GM23338 (cell line): ENCODE data around the gene FLNC. TPM values are rescaled to one million over a fixed set of nuclear protein-coding genes. Genes with fewer than 3 reads are reported as not detected.

Source experiments
- ATAC-seq: fragments of 200-7000 bp; cut with Tn5 transposase; 3 replicates; pipeline ENCODE4 v1.9.1; 2020
- DNase-seq: peaks from one replicate; pipeline ENCODE4 v3.0.0-alpha.2; 2015; ENCODE audit warnings: low spot score
- H2AFZ ChIP-seq: fragments of 200-600 bp; sonication (generic); 2 replicates; pipeline ENCODE4 v1.8.0; 2016; ENCODE audit warnings: antibody characterized with exemption, mild to moderate bottlenecking, moderate library complexity
- H3F3A ChIP-seq: fragments of 200-600 bp; sonication (generic); replicated peaks from 2 replicates; pipeline ENCODE4 v1.8.0; 2017; ENCODE audit warnings: antibody characterized with exemption, mixed run types, low read depth
- H3K27ac ChIP-seq: fragments of 200-600 bp; sonication (generic); 2 replicates; pipeline ENCODE4 v1.6.1; 2016; ENCODE audit warnings: low read depth
- H3K27me3 ChIP-seq: fragments of 200-600 bp; sonication (generic); 2 replicates; pipeline ENCODE4 v1.8.0; 2016; ENCODE audit warnings: mild to moderate bottlenecking, mixed run types, moderate library complexity; ENCODE audit not compliant: insufficient read depth
- H3K36me3 ChIP-seq: fragments of 200-600 bp; sonication (generic); 2 replicates; pipeline ENCODE4 v1.8.0; 2016; ENCODE audit warnings: mild to moderate bottlenecking; ENCODE audit not compliant: insufficient read depth
- H3K4me1 ChIP-seq: fragments of 200-600 bp; sonication (generic); 2 replicates; pipeline ENCODE4 v1.8.0; 2016; ENCODE audit warnings: mild to moderate bottlenecking, moderate library complexity; ENCODE audit not compliant: insufficient read depth
- H3K4me2 ChIP-seq: fragments of 200-600 bp; sonication (generic); 2 replicates; pipeline ENCODE4 v1.7.1; 2017; ENCODE audit warnings: mixed run types
- H3K4me3 ChIP-seq: fragments of 200-600 bp; sonication (generic); 2 replicates; pipeline ENCODE4 v1.6.1; 2016; ENCODE audit warnings: mixed run types
- H3K79me2 ChIP-seq: fragments of 200-600 bp; sonication (generic); replicated peaks from 2 replicates; pipeline ENCODE4 v1.8.0; 2017; ENCODE audit warnings: mild to moderate bottlenecking; ENCODE audit not compliant: insufficient read depth
- H3K9me2 ChIP-seq: fragments of 200-600 bp; sonication (generic); 2 replicates; pipeline ENCODE4 v1.8.0; 2017; ENCODE audit not compliant: insufficient read depth
- H4K20me1 ChIP-seq: fragments of 200-600 bp; sonication (generic); replicated peaks from 2 replicates; pipeline ENCODE4 v1.8.0; 2017; ENCODE audit warnings: mild to moderate bottlenecking; ENCODE audit not compliant: insufficient read depth
- H3K27ac Mint-ChIP-seq: 2 replicates; pipeline ENCODE4 v1.8.0; 2020; ENCODE audit warnings: inconsistent platforms, mild to moderate bottlenecking, moderate library complexity, mixed read lengths
- H3K27me3 Mint-ChIP-seq: 3 replicates; pipeline ENCODE4 v1.8.0; 2022; ENCODE audit warnings: low read depth, mild to moderate bottlenecking, moderate library complexity, mixed read lengths, inconsistent platforms; ENCODE audit not compliant: insufficient read depth, poor library complexity
- H3K36me3 Mint-ChIP-seq: 3 replicates; pipeline ENCODE4 v1.8.0; 2021; ENCODE audit warnings: low read depth, mild to moderate bottlenecking, inconsistent platforms, moderate library complexity, mixed read lengths
- H3K4me1 Mint-ChIP-seq: 3 replicates; pipeline ENCODE4 v1.8.0; 2020; ENCODE audit warnings: mild to moderate bottlenecking, inconsistent platforms, mixed read lengths
- H3K4me3 Mint-ChIP-seq: 3 replicates; pipeline ENCODE4 v1.8.0; 2021; ENCODE audit warnings: moderate library complexity, mild to moderate bottlenecking, inconsistent platforms, mixed read lengths
- H3K9me3 Mint-ChIP-seq: 3 replicates; pipeline ENCODE4 v1.8.0; 2020; ENCODE audit warnings: moderate library complexity, mild to moderate bottlenecking, inconsistent platforms, mixed read lengths
- CREB1 ChIP-seq: fragments of 250-450 bp; sonication (Bioruptor Pico); IDR thresholded peaks from 2 replicates; pipeline ENCODE4 v1.5.0; 2020; ENCODE audit warnings: low read depth, mild to moderate bottlenecking, moderate library complexity
- EZH2 ChIP-seq: fragments of 200-600 bp; sonication (generic); IDR thresholded peaks from one replicate; pipeline ENCODE4 v1.8.0; 2017; ENCODE audit warnings: antibody characterized with exemption, mild to moderate bottlenecking, low read depth; ENCODE audit not compliant: unreplicated experiment
- EZH2phosphoT487 ChIP-seq: fragments of 200-600 bp; sonication (generic); IDR thresholded peaks from one replicate; pipeline ENCODE4 v1.8.1; 2018; ENCODE audit warnings: antibody characterized with exemption; ENCODE audit not compliant: unreplicated experiment
- JUNB ChIP-seq: IDR thresholded peaks from one replicate; pipeline ENCODE4 v1.6.1; 2016; ENCODE audit warnings: antibody characterized with exemption; ENCODE audit not compliant: unreplicated experiment
- NANOG ChIP-seq: IDR thresholded peaks from 2 replicates; pipeline ENCODE4 v1.6.1; 2016; ENCODE audit warnings: antibody characterized with exemption, borderline replicate concordance
- POLR2AphosphoS5 ChIP-seq: IDR thresholded peaks from 2 replicates; pipeline ENCODE4 v1.6.1; 2016; ENCODE audit warnings: antibody characterized with exemption, low read depth
- STAT1 ChIP-seq: IDR thresholded peaks from one replicate; pipeline ENCODE4 v1.6.1; 2016; ENCODE audit warnings: antibody characterized with exemption; ENCODE audit not compliant: unreplicated experiment
- ZNF114 ChIP-seq: fragments of 250-450 bp; sonication (Bioruptor Pico); IDR thresholded peaks from 2 replicates; pipeline ENCODE4 v1.5.0; 2020; ENCODE audit warnings: mild to moderate bottlenecking, moderate library complexity
- ZNF331 ChIP-seq: fragments of 250-450 bp; sonication (Bioruptor Pico); IDR thresholded peaks from 2 replicates; pipeline ENCODE4 v1.5.0; 2020; ENCODE audit warnings: low read depth, mild to moderate bottlenecking, moderate library complexity
- polyA plus RNA-seq: library from polyadenylated mRNA; unstranded; fragments of >200 nt; fragmentation: Nextera tagmentation; extraction: Ambion mirVana; gene quantifications from 2 replicates; pipeline ENCODE4 v1.2.1, GENCODE V29; 2016
- total RNA-seq: library from RNA; depleted of rRNA; stranded (reverse); fragments of >200 nt; shearing (Covaris generic); gene quantifications from 2 replicates; pipeline ENCODE4 v1.2.3, GENCODE V29; 2014
- TF ChIP-seq, protein P1 (sequence below): IDR thresholded peaks from one replicate; pipeline ENCODE4 v1.6.1; 2018; ENCODE audit warnings: antibody characterized with exemption; ENCODE audit not compliant: unreplicated experiment
- TF ChIP-seq, protein P2 (sequence below), 2 experiments: fragments of 200-600 bp in 1 of 2; sonication (generic) in 1 of 2; conservative IDR thresholded peaks; 2 replicates each; pipeline versions ENCODE4 v1.5.1 to v1.6.1; 2016 to 2017; ENCODE audit warnings: antibody characterized with exemption in 2 of 2, low read depth in 2 of 2, mild to moderate bottlenecking in 2 of 2, moderate library complexity in 1 of 2
- TF ChIP-seq, protein P3 (sequence below): IDR thresholded peaks from 2 replicates; pipeline ENCODE4 v1.6.1; 2016; ENCODE audit warnings: antibody characterized with exemption
- TF ChIP-seq, protein P4 (sequence below): fragments of 250-450 bp; sonication (Bioruptor Pico); IDR thresholded peaks from 2 replicates; pipeline ENCODE4 v1.5.0; 2020; ENCODE audit warnings: mild to moderate bottlenecking, moderate library complexity

The FLNC gene
- total and polyA plus RNA-seq, 2 experiments from 2014 or later, result 0.65 to 11.8 TPM

DNA sequence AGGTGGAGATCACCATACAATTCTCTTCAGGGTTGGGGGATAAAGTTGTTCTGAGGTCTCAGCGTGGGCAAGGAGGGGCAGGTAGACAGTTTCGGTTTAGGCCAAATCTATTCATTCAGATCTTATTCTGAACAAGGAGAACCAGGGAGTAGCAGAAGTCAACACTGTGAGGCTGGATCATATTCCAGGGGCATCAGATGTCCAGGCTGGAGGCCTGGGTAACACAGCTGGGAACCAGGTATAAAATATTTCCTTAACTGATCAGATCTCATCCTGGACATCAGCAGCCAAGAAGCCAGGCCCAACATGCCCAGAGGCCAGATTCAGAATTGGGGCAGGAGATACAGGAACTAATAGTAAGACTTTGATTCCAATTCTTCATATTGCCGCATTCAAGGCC, 19.2 kb upstream of the FLNC start:
- no peak overlapping the region for H3K4me2 ChIP-seq
- no peaks in the 10 kb centered on the region for H3F3A ChIP-seq
- no peak overlapping the region for H2AFZ ChIP-seq
- Mint-ChIP-seq H3K36me3 (peaks cover 36% of the 10 kb centered on the region), H3K27ac (no peak overlapping the region), H3K4me1 (peaks cover 3% of the 10 kb centered on the region; the same call in 1 of the 3 replicates), H3K9me3 (no peaks in the 10 kb centered on the region), H3K27me3 (no peaks in the 10 kb centered on the region), H3K4me3 (no peak overlapping the region)
- DNase-seq (no peak), ATAC-seq (no peak)
- H3K79me2 ChIP-seq, result no peaks in the 10 kb centered on the region
- H3K4me1 ChIP-seq, result peaks cover 10% of the 10 kb centered on the region; the same call in 1 of the 2 replicates
- H3K36me3 ChIP-seq, result peaks cover 15% of the 10 kb centered on the region; the same call in 1 of the 2 replicates
- TF ChIP-seq EZH2phosphoT487 (no peak), ZNF331 (CRISPR knock-in tag) (no peak), EZH2 (no peak), ZNF114 (no peak), CREB1 (CRISPR knock-in tag) (no peak), POLR2AphosphoS5 (no peak), JUNB (no peak), NANOG (no peak), STAT1 (no peak)
- TF ChIP-seq, protein P1, sequence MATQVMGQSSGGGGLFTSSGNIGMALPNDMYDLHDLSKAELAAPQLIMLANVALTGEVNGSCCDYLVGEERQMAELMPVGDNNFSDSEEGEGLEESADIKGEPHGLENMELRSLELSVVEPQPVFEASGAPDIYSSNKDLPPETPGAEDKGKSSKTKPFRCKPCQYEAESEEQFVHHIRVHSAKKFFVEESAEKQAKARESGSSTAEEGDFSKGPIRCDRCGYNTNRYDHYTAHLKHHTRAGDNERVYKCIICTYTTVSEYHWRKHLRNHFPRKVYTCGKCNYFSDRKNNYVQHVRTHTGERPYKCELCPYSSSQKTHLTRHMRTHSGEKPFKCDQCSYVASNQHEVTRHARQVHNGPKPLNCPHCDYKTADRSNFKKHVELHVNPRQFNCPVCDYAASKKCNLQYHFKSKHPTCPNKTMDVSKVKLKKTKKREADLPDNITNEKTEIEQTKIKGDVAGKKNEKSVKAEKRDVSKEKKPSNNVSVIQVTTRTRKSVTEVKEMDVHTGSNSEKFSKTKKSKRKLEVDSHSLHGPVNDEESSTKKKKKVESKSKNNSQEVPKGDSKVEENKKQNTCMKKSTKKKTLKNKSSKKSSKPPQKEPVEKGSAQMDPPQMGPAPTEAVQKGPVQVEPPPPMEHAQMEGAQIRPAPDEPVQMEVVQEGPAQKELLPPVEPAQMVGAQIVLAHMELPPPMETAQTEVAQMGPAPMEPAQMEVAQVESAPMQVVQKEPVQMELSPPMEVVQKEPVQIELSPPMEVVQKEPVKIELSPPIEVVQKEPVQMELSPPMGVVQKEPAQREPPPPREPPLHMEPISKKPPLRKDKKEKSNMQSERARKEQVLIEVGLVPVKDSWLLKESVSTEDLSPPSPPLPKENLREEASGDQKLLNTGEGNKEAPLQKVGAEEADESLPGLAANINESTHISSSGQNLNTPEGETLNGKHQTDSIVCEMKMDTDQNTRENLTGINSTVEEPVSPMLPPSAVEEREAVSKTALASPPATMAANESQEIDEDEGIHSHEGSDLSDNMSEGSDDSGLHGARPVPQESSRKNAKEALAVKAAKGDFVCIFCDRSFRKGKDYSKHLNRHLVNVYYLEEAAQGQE, result no peak
- TF ChIP-seq, protein P2, sequence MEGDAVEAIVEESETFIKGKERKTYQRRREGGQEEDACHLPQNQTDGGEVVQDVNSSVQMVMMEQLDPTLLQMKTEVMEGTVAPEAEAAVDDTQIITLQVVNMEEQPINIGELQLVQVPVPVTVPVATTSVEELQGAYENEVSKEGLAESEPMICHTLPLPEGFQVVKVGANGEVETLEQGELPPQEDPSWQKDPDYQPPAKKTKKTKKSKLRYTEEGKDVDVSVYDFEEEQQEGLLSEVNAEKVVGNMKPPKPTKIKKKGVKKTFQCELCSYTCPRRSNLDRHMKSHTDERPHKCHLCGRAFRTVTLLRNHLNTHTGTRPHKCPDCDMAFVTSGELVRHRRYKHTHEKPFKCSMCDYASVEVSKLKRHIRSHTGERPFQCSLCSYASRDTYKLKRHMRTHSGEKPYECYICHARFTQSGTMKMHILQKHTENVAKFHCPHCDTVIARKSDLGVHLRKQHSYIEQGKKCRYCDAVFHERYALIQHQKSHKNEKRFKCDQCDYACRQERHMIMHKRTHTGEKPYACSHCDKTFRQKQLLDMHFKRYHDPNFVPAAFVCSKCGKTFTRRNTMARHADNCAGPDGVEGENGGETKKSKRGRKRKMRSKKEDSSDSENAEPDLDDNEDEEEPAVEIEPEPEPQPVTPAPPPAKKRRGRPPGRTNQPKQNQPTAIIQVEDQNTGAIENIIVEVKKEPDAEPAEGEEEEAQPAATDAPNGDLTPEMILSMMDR (conservative IDR thresholded peaks at IDR 0.05; ENCODE audit: low read depth in 2 of 2), result no peak
- TF ChIP-seq, protein P3, sequence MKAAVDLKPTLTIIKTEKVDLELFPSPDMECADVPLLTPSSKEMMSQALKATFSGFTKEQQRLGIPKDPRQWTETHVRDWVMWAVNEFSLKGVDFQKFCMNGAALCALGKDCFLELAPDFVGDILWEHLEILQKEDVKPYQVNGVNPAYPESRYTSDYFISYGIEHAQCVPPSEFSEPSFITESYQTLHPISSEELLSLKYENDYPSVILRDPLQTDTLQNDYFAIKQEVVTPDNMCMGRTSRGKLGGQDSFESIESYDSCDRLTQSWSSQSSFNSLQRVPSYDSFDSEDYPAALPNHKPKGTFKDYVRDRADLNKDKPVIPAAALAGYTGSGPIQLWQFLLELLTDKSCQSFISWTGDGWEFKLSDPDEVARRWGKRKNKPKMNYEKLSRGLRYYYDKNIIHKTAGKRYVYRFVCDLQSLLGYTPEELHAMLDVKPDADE, result no peak
- TF ChIP-seq, protein P4, sequence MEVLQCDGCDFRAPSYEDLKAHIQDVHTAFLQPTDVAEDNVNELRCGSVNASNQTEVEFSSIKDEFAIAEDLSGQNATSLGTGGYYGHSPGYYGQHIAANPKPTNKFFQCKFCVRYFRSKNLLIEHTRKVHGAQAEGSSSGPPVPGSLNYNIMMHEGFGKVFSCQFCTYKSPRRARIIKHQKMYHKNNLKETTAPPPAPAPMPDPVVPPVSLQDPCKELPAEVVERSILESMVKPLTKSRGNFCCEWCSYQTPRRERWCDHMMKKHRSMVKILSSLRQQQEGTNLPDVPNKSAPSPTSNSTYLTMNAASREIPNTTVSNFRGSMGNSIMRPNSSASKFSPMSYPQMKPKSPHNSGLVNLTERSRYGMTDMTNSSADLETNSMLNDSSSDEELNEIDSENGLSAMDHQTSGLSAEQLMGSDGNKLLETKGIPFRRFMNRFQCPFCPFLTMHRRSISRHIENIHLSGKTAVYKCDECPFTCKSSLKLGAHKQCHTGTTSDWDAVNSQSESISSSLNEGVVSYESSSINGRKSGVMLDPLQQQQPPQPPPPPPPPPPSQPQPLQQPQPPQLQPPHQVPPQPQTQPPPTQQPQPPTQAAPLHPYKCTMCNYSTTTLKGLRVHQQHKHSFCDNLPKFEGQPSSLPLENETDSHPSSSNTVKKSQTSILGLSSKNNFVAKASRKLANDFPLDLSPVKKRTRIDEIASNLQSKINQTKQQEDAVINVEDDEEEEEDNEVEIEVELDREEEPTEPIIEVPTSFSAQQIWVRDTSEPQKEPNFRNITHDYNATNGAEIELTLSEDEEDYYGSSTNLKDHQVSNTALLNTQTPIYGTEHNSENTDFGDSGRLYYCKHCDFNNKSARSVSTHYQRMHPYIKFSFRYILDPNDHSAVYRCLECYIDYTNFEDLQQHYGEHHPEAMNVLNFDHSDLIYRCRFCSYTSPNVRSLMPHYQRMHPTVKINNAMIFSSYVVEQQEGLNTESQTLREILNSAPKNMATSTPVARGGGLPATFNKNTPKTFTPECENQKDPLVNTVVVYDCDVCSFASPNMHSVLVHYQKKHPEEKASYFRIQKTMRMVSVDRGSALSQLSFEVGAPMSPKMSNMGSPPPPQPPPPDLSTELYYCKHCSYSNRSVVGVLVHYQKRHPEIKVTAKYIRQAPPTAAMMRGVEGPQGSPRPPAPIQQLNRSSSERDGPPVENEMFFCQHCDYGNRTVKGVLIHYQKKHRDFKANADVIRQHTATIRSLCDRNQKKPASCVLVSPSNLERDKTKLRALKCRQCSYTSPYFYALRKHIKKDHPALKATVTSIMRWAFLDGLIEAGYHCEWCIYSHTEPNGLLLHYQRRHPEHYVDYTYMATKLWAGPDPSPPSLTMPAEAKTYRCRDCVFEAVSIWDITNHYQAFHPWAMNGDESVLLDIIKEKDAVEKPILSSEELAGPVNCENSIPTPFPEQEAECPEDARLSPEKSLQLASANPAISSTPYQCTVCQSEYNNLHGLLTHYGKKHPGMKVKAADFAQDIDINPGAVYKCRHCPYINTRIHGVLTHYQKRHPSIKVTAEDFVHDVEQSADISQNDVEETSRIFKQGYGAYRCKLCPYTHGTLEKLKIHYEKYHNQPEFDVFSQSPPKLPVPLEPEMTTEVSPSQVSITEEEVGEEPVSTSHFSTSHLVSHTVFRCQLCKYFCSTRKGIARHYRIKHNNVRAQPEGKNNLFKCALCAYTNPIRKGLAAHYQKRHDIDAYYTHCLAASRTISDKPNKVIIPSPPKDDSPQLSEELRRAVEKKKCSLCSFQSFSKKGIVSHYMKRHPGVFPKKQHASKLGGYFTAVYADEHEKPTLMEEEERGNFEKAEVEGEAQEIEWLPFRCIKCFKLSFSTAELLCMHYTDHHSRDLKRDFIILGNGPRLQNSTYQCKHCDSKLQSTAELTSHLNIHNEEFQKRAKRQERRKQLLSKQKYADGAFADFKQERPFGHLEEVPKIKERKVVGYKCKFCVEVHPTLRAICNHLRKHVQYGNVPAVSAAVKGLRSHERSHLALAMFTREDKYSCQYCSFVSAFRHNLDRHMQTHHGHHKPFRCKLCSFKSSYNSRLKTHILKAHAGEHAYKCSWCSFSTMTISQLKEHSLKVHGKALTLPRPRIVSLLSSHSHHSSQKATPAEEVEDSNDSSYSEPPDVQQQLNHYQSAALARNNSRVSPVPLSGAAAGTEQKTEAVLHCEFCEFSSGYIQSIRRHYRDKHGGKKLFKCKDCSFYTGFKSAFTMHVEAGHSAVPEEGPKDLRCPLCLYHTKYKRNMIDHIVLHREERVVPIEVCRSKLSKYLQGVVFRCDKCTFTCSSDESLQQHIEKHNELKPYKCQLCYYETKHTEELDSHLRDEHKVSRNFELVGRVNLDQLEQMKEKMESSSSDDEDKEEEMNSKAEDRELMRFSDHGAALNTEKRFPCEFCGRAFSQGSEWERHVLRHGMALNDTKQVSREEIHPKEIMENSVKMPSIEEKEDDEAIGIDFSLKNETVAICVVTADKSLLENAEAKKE (CRISPR knock-in tag), result no peak
- H3K27ac ChIP-seq, result no peak overlapping the region
- no peak overlapping the region for H3K4me3 ChIP-seq
- H3K27me3 ChIP-seq, result no peaks in the 10 kb centered on the region
- H3K9me2 ChIP-seq, result no peaks in the 10 kb centered on the region
- H4K20me1 ChIP-seq, result 0 out of 2 replicates have a peak, but pooled peaks cover 3% of the 10 kb centered on the region
